Activated CD4-positive, alpha-beta T cell treated with anti-CD3 and anti-CD28 coated beads for 36 hours (primary cell): Measurements from ENCODE around the gene ARFRP1. TPM values are rescaled to one million over a fixed set of nuclear protein-coding genes. Genes with fewer than 3 reads are reported as not detected.

Source experiments
- ATAC-seq: fragments of 200-7000 bp; cut with Tn5 transposase; one replicate; pipeline ENCODE4 v1.10.0; 2021; ENCODE audit warnings: mild to moderate bottlenecking, moderate library complexity
- CTCF ChIA-PET: fragments of 350-600 bp; sonication (Branson Sonifier 250); formaldehyde crosslinking; loops from one replicate; lab custom pipeline; 2021; ENCODE audit warnings: antibody characterized with exemption; lab: Charles Lee
- POLR2A ChIA-PET: fragments of 350-600 bp; sonication (Branson Sonifier 250); formaldehyde crosslinking; loops from one replicate; lab custom pipeline; 2021; ENCODE audit warnings: antibody characterized with exemption, inconsistent platforms; lab: Charles Lee
- DNase-seq: peaks from one replicate; pipeline ENCODE4 v3.0.0-alpha.2; 2020
- H3K27ac Mint-ChIP-seq: one replicate; pipeline ENCODE4 v1.8.0; 2021; ENCODE audit warnings: mixed read lengths
- H3K27me3 Mint-ChIP-seq: one replicate; pipeline ENCODE4 v1.8.0; 2021; ENCODE audit warnings: mixed read lengths
- H3K36me3 Mint-ChIP-seq: one replicate; pipeline ENCODE4 v1.8.0; 2021; ENCODE audit warnings: low read depth, mixed read lengths
- H3K4me1 Mint-ChIP-seq: one replicate; pipeline ENCODE4 v1.8.0; 2021; ENCODE audit warnings: mixed read lengths
- H3K4me3 Mint-ChIP-seq: one replicate; pipeline ENCODE4 v1.8.0; 2021; ENCODE audit warnings: mild to moderate bottlenecking, moderate library complexity, mixed read lengths
- H3K9me3 Mint-ChIP-seq: one replicate; pipeline ENCODE4 v1.8.0; 2021; ENCODE audit warnings: low read depth, mixed read lengths
- intact Hi-C, 2 experiments: fragments of 100-400 bp; cut with DNase I in 1 of 2; cut with micrococcal nuclease in 1 of 2; formaldehyde crosslinking; loops; one replicate each; pipeline versions ENCODE4 v1.14.2 to v1.15.1; 2022 to 2024; cut with DNase I, micrococcal nuclease
- total RNA-seq, 2 experiments: library from RNA; stranded (reverse); gene quantifications; one replicate each; pipeline ENCODE4 v1.2.3, GENCODE V29; 2021

The ARFRP1 gene
- total RNA-seq, 2 experiments from 2014 or later = 36.4 to 52.0 TPM

- ATAC-seq (no peak), DNase-seq (peak; percentile 6)
- H3K4me3 Mint-ChIP-seq = no peak overlapping the region
- H3K36me3 Mint-ChIP-seq = peaks cover 12% of the 10 kb centered on the region
- no peaks in the 10 kb centered on the region for H3K9me3 Mint-ChIP-seq
- intact Hi-C loops = no loop called here
- ChIA-PET POLR2A (interaction anchor here (0.6 kb wide), 1 partner anchor 192 kb away, joined by 3 read pairs; no protein-coding TSS in a partner anchor), CTCF (no interaction called here)
- no peak overlapping the region for H3K27ac Mint-ChIP-seq
- H3K27me3 Mint-ChIP-seq = no peaks in the 10 kb centered on the region
- H3K4me1 Mint-ChIP-seq = peaks cover 16% of the 10 kb centered on the region
Measured at GRCh38 chr20:63688228-63689045, 19.3 kb downstream of the ARFRP1 start.

DNA sequence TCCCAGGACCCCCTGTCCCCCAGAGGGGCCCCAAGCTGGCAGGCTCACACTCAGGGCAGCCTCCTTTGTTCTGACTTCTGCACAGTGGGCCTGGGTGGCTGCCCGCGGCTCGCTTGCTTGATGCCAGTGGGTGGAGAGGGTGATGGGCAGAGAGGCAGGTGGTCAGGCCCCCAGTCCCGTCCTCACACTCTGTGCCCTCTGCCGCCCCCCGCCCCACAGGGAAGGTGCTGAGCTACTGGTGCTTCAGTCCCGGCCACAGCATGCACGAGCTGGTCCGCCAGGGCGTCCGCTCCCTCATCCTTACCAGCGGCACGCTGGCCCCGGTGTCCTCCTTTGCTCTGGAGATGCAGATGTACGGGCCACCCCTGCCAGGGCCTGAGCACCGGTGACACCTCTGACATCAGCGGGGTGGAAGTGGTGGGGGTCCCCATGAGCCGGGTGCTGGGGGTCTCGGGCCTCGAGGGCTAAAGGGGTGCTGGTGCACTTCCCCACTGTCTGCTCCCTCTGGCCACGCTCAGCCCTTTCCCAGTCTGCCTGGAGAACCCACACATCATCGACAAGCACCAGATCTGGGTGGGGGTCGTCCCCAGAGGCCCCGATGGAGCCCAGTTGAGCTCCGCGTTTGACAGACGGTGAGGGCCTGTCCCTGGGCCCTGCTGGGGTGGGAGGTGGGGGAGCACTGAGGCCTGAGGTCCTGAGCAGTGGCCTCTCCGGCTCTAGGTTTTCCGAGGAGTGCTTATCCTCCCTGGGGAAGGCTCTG, 20.2 kb downstream of the ARFRP1 start:
- Mint-ChIP-seq H3K36me3 (peaks cover 11% of the 10 kb centered on the region), H3K27me3 (no peaks in the 10 kb centered on the region), H3K4me1 (peaks cover 17% of the 10 kb centered on the region), H3K9me3 (no peaks in the 10 kb centered on the region), H3K4me3 (no peak overlapping the region), H3K27ac (no peak overlapping the region)
- ChIA-PET CTCF (interaction anchor here (1.1 kb wide), 1 partner anchor 20 kb away, joined by 3 read pairs; the partner anchor contains the start of genes ARFRP1 and ZGPAT), POLR2A (interaction anchor here (0.6 kb wide), 1 partner anchor 10 kb away, joined by 3 read pairs; no protein-coding TSS in a partner anchor)
- ATAC-seq = no peak
- DNase-seq = peak; percentile 9
- intact Hi-C loops = no loop called here

- H3K9me3 Mint-ChIP-seq = no peaks in the 10 kb centered on the region
- no peaks in the 10 kb centered on the region for H3K27me3 Mint-ChIP-seq
- H3K27ac Mint-ChIP-seq = peak overlapping the region; percentile 74
- no peak overlapping the region for H3K4me3 Mint-ChIP-seq
- intact Hi-C loops = no loop called here
- DNase-seq (peak; percentile 82), ATAC-seq (peak; percentile 87)
- H3K4me1 Mint-ChIP-seq = peaks cover 19% of the 10 kb centered on the region
- CTCF ChIA-PET = interaction anchor here (1.1 kb wide), 1 partner anchor 21 kb away, joined by 3 read pairs; the partner anchor contains the start of genes ARFRP1 and ZGPAT
- H3K36me3 Mint-ChIP-seq = peaks cover 9% of the 10 kb centered on the region
- POLR2A ChIA-PET = interaction anchor here (0.6 kb wide), 1 partner anchor 10 kb away, joined by 3 read pairs; no protein-coding TSS in a partner anchor
Measured at GRCh38 chr20:63686492-63687321, 21.1 kb downstream of the ARFRP1 start.

GRCh38 chr20:63686094-63686491, 21.7 kb downstream of the ARFRP1 start:
- intact Hi-C loops = no loop called here
- Mint-ChIP-seq H3K36me3 (peaks cover 5% of the 10 kb centered on the region), H3K27me3 (no peaks in the 10 kb centered on the region), H3K4me1 (peaks cover 19% of the 10 kb centered on the region), H3K27ac (peak overlapping the region; percentile 74), H3K9me3 (no peaks in the 10 kb centered on the region), H3K4me3 (no peak overlapping the region)
- POLR2A ChIA-PET = no interaction called here
- DNase-seq (no peak), ATAC-seq (no peak)
- CTCF ChIA-PET = interaction anchor here (1.1 kb wide), 1 partner anchor 22 kb away, joined by 3 read pairs; the partner anchor contains the start of genes ARFRP1 and ZGPAT

DNA sequence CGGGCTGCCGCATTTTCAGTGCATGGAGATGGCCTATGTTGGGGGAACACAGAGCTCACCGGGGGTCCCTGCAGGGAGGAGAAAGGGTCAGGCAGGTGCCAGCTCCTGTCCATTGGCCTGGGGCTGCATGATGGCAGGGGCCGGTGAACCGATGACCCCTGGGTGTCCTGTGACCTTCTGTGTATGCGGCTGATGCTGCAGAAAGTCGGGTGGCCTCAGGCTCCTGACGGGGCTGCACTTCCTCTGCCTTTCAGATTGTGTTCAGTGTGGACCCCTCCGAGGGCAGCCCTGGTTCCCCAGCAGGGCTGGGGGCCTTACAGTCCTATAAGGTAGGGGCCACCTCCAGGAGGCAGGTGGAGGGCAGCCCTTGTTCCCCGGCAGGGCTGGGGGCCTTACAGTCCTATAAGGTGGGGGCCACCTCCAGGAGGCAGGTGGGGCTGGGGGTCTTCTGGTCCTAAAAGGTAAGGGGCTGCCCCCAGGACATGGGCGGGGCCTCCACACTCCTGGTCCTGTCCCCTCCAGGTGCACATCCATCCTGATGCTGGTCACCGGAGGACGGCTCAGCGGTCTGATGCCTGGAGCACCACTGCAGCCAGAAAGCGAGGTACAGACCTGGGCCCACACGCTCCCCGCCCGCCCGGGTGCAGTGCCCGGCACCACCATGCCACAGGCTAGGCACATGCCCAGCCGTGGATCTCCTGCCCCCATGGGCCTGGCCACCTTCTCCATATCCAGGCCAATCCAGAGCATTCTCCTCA, 22.3 kb downstream of the ARFRP1 start:
- H3K4me1 Mint-ChIP-seq = peaks cover 19% of the 10 kb centered on the region
- peak overlapping the region; percentile 47 for H3K27ac Mint-ChIP-seq
- POLR2A ChIA-PET = no interaction called here
- ATAC-seq (no peak), DNase-seq (no peak)
- CTCF ChIA-PET = interaction anchor here (0.7 kb wide), 1 partner anchor 45 kb away, joined by 3 read pairs; no protein-coding TSS in a partner anchor
- no peaks in the 10 kb centered on the region for H3K27me3 Mint-ChIP-seq
- intact Hi-C loops = no loop called here
- H3K9me3 Mint-ChIP-seq = no peaks in the 10 kb centered on the region
- no peak overlapping the region for H3K4me3 Mint-ChIP-seq
- peaks cover 5% of the 10 kb centered on the region for H3K36me3 Mint-ChIP-seq

GRCh38 chr20:63682384-63683139, 25.2 kb downstream of the ARFRP1 start:
- H3K27me3 Mint-ChIP-seq = no peaks in the 10 kb centered on the region
- POLR2A ChIA-PET = no interaction called here
- peak; percentile 40 for ATAC-seq
- H3K4me1 Mint-ChIP-seq = peaks cover 19% of the 10 kb centered on the region
- peaks cover 10% of the 10 kb centered on the region for H3K36me3 Mint-ChIP-seq
- H3K4me3 Mint-ChIP-seq = no peak overlapping the region
- intact Hi-C loops = no loop called here
- CTCF ChIA-PET = interaction anchor here (0.6 kb wide), 2 partner anchors 112 to 139 kb away, joined by 3 read pairs; no protein-coding TSS in a partner anchor
- no peaks in the 10 kb centered on the region for H3K9me3 Mint-ChIP-seq
- peak; percentile 34 for DNase-seq
- no peak overlapping the region for H3K27ac Mint-ChIP-seq

DNA sequence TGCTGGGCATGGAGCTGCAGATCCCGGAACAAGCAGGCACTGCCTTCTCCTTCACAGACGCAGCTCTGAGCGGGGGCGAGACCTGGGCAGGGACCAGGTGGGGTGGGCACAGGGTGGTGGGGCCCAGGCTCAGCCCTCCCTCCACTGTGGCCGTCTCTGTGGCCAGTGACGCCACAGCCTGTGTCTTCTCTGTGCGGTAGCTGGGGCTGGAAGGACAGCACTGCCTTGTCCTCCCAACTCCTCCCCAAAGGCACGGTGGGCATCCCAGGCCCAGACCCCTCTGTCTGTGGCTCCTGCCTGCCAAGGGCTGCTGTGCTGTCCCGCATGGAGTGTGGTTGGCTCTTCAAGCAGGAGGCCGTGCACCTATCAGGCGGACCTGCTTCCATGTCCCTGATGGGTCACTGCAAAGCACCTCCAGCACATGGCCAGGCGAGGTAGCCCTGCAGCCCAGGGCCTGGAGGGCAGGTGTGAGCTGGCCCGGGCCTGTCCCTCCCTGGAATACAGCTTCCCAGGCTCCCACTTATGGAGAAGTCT, 26.1 kb downstream of the ARFRP1 start:
- ATAC-seq (no peak), DNase-seq (no peak)
- no peaks in the 10 kb centered on the region for H3K27me3 Mint-ChIP-seq
- no peak overlapping the region for H3K4me3 Mint-ChIP-seq
- no peaks in the 10 kb centered on the region for H3K9me3 Mint-ChIP-seq
- CTCF ChIA-PET = no interaction called here
- peaks cover 12% of the 10 kb centered on the region for H3K4me1 Mint-ChIP-seq
- POLR2A ChIA-PET = no interaction called here
- peaks cover 14% of the 10 kb centered on the region for H3K36me3 Mint-ChIP-seq
- no peak overlapping the region for H3K27ac Mint-ChIP-seq
- intact Hi-C loops = no loop called here

- no peak for DNase-seq
- ATAC-seq = no peak
- POLR2A ChIA-PET = no interaction called here
- Mint-ChIP-seq H3K27me3 (no peaks in the 10 kb centered on the region), H3K4me1 (peaks cover 6% of the 10 kb centered on the region), H3K9me3 (no peaks in the 10 kb centered on the region), H3K27ac (no peak overlapping the region), H3K4me3 (no peak overlapping the region), H3K36me3 (peaks cover 18% of the 10 kb centered on the region)
- intact Hi-C loops = no loop called here
- CTCF ChIA-PET = interaction anchor here (0.6 kb wide), 1 partner anchor 436 kb away, joined by 3 read pairs; no protein-coding TSS in a partner anchor
Measured at GRCh38 chr20:63680857-63681608, 26.7 kb downstream of the ARFRP1 start.

DNA sequence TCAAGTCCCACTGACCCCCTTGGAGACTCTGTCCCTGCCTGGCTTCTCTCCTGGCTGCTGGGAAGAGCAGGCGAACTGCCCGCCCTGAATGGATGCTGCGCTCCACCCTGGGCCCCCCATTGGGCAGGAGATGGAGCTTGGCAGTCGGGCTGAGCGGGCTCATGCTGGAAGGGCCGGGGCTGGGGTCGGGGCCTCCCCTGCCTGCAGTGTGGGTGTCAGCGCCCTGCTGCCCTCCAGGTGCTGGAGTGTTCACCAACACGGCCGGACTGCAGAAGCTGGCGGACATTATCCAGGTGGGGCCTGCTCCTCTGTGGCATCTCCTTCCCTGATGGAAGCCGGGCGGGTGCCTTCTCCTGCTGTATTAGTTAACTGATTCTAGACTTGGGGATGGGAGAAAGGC, 27.3 kb downstream of the ARFRP1 start:
- intact Hi-C loops = no loop called here
- peaks cover 23% of the 10 kb centered on the region for H3K36me3 Mint-ChIP-seq
- no peaks in the 10 kb centered on the region for H3K27me3 Mint-ChIP-seq
- POLR2A ChIA-PET = no interaction called here
- no peak for ATAC-seq
- peaks cover 6% of the 10 kb centered on the region for H3K4me1 Mint-ChIP-seq
- H3K27ac Mint-ChIP-seq = no peak overlapping the region
- CTCF ChIA-PET = interaction anchor here (0.6 kb wide), 1 partner anchor 437 kb away, joined by 3 read pairs; no protein-coding TSS in a partner anchor
- no peak overlapping the region for H3K4me3 Mint-ChIP-seq
- DNase-seq = no peak
- no peaks in the 10 kb centered on the region for H3K9me3 Mint-ChIP-seq
